H9 (cell line): ENCODE data around the gene PITPNM2. TPM values are rescaled to one million over a fixed set of nuclear protein-coding genes. Genes with fewer than 3 reads are reported as not detected.

ENCODE experiments used
- DNase-seq: peaks from one replicate; pipeline ENCODE4 v3.0.0-alpha.2; 2017
- H2AFZ ChIP-seq: one replicate; pipeline ENCODE4 v1.6.1; 2013; ENCODE audit warnings: mild to moderate bottlenecking, low read length, control low read depth, moderate library complexity
- H2AK5ac ChIP-seq: 2 replicates; pipeline ENCODE4 v1.6.1; 2013; ENCODE audit warnings: low read length, control low read depth, mixed read lengths; ENCODE audit not compliant: insufficient read length
- H2BK120ac ChIP-seq: one replicate; pipeline ENCODE4 v1.6.1; 2013; ENCODE audit warnings: low read depth, mild to moderate bottlenecking, low read length, control low read depth, inconsistent platforms; ENCODE audit not compliant: poor library complexity, severe bottlenecking
- H2BK12ac ChIP-seq: 2 replicates; pipeline ENCODE4 v1.6.1; 2013; ENCODE audit warnings: low read length, control low read depth, mixed read lengths, low read depth; ENCODE audit not compliant: insufficient read length
- H2BK15ac ChIP-seq: 2 replicates; pipeline ENCODE4 v1.6.1; 2013; ENCODE audit warnings: low read depth, low read length, control low read depth
- H2BK20ac ChIP-seq: one replicate; pipeline ENCODE4 v1.6.1; 2013; ENCODE audit warnings: low read depth, mild to moderate bottlenecking, low read length, control low read depth, inconsistent platforms; ENCODE audit not compliant: poor library complexity, severe bottlenecking
- H2BK5ac ChIP-seq: 2 replicates; pipeline ENCODE4 v1.6.1; 2013; ENCODE audit warnings: low read length, control low read depth, mixed read lengths; ENCODE audit not compliant: insufficient read length
- H3K14ac ChIP-seq: 2 replicates; pipeline ENCODE4 v1.6.1; 2013; ENCODE audit warnings: low read length, control low read depth; ENCODE audit not compliant: insufficient read depth
- H3K18ac ChIP-seq: 2 replicates; pipeline ENCODE4 v1.6.1; 2013; ENCODE audit warnings: low read depth, mild to moderate bottlenecking, mixed read lengths, low read length, control low read depth; ENCODE audit not compliant: insufficient read length
- H3K23ac ChIP-seq: 2 replicates; pipeline ENCODE4 v1.6.1; 2013; ENCODE audit warnings: low read length, control low read depth, mixed read lengths, low read depth; ENCODE audit not compliant: insufficient read length
- H3K23me2 ChIP-seq: 2 replicates; pipeline ENCODE4 v1.6.1; 2013; ENCODE audit warnings: low read depth, mild to moderate bottlenecking, mixed read lengths, low read length, control low read depth; ENCODE audit not compliant: insufficient read length, poor library complexity, severe bottlenecking
- H3K27ac ChIP-seq: 2 replicates; pipeline ENCODE4 v1.5.1; 2013; ENCODE audit warnings: low read length, control low read depth, mixed read lengths, low read depth; ENCODE audit not compliant: insufficient read length
- H3K27me3 ChIP-seq: 2 replicates; pipeline ENCODE4 v1.6.1; 2013; ENCODE audit warnings: low read length, control low read depth, inconsistent platforms; ENCODE audit not compliant: insufficient read depth
- H3K4ac ChIP-seq: 2 replicates; pipeline ENCODE4 v1.6.1; 2013; ENCODE audit warnings: low read depth, mild to moderate bottlenecking, control low read depth, inconsistent platforms, low read length, moderate library complexity
- H3K4me1 ChIP-seq: 2 replicates; pipeline ENCODE4 v1.6.1; 2013; ENCODE audit warnings: low read length, control low read depth, inconsistent platforms; ENCODE audit not compliant: insufficient read depth
- H3K4me2 ChIP-seq: 2 replicates; pipeline ENCODE4 v1.6.1; 2013; ENCODE audit warnings: low read length, control low read depth, mixed read lengths; ENCODE audit not compliant: insufficient read length, insufficient read depth
- H3K56ac ChIP-seq: 2 replicates; pipeline ENCODE4 v1.6.1; 2013; ENCODE audit warnings: low read depth, mild to moderate bottlenecking, mixed read lengths, low read length, control low read depth; ENCODE audit not compliant: insufficient read length
- H3K79me1 ChIP-seq: 2 replicates; pipeline ENCODE4 v1.6.1; 2013; ENCODE audit warnings: low read depth, mild to moderate bottlenecking, moderate library complexity, low read length, control low read depth, inconsistent platforms; ENCODE audit not compliant: insufficient read depth, poor library complexity, severe bottlenecking
- H3K79me2 ChIP-seq: 2 replicates; pipeline ENCODE4 v1.6.1; 2013; ENCODE audit warnings: low read length, control low read depth, inconsistent platforms; ENCODE audit not compliant: insufficient read depth
- H3K9ac ChIP-seq: 2 replicates; pipeline ENCODE4 v1.6.1; 2013; ENCODE audit warnings: low read length, control low read depth, mixed read lengths; ENCODE audit not compliant: insufficient read length; ENCODE audit errors: extremely low read depth
- H3K9me3 ChIP-seq: one replicate; pipeline ENCODE4 v1.6.1; 2013; ENCODE audit warnings: low read depth, low read length, inconsistent platforms; ENCODE audit not compliant: control insufficient read depth
- H3T11ph ChIP-seq: one replicate; pipeline ENCODE4 v1.6.1; 2013; ENCODE audit warnings: mild to moderate bottlenecking, low read length, control low read depth, inconsistent platforms
- H4K20me1 ChIP-seq: one replicate; pipeline ENCODE4 v1.6.1; 2013; ENCODE audit not compliant: control insufficient read depth, insufficient read length, insufficient read depth
- H4K5ac ChIP-seq: 2 replicates; pipeline ENCODE4 v1.6.1; 2013; ENCODE audit warnings: low read depth, mild to moderate bottlenecking, mixed read lengths, low read length, control low read depth; ENCODE audit not compliant: insufficient read length
- H4K8ac ChIP-seq: replicated peaks from 2 replicates; pipeline ENCODE4 v1.6.1; 2013; ENCODE audit warnings: low read length, control low read depth, mixed read lengths, low read depth; ENCODE audit not compliant: insufficient read length
- H4K91ac ChIP-seq: 2 replicates; pipeline ENCODE4 v1.6.1; 2013; ENCODE audit warnings: low read depth, mild to moderate bottlenecking, moderate library complexity, mixed read lengths, low read length, control low read depth; ENCODE audit not compliant: insufficient read length
- H3K27ac Mint-ChIP-seq, 3 experiments: 2 replicates in 2 of 3; 3 replicates in 1 of 3; pipeline ENCODE4 v1.8.0; 2020 to 2021; ENCODE audit warnings: mixed read lengths in 3 of 3, mild to moderate bottlenecking in 1 of 3, moderate library complexity in 1 of 3
- H3K27me3 Mint-ChIP-seq: 2 replicates; pipeline ENCODE4 v1.8.0; 2021; ENCODE audit warnings: low read depth, mild to moderate bottlenecking, moderate library complexity, mixed read lengths
- H3K36me3 Mint-ChIP-seq, 3 experiments: 2 replicates in 2 of 3; 3 replicates in 1 of 3; pipeline ENCODE4 v1.8.0; 2020 to 2021; ENCODE audit warnings: low read depth in 3 of 3, mixed read lengths in 3 of 3; ENCODE audit not compliant: insufficient read depth in 1 of 3
- H3K4me1 Mint-ChIP-seq, 2 experiments: 2 replicates each; pipeline ENCODE4 v1.8.0; 2020; ENCODE audit warnings: mixed read lengths in 2 of 2
- H3K4me3 Mint-ChIP-seq, 2 experiments: 2 replicates in 1 of 2; 3 replicates in 1 of 2; pipeline ENCODE4 v1.8.0; 2020 to 2021; ENCODE audit warnings: mild to moderate bottlenecking in 2 of 2, mixed read lengths in 2 of 2, moderate library complexity in 1 of 2
- H3K9me3 Mint-ChIP-seq, 2 experiments: 2 replicates in 1 of 2; 3 replicates in 1 of 2; pipeline ENCODE4 v1.8.0; 2020; ENCODE audit warnings: mild to moderate bottlenecking in 2 of 2, mixed read lengths in 2 of 2, moderate library complexity in 1 of 2
- CTCF ChIP-seq: fragments of 200-600 bp; sonication (generic); conservative IDR thresholded peaks from 3 replicates; pipeline ENCODE4 v1.8.0; 2021; ENCODE audit warnings: antibody characterized with exemption, mild to moderate bottlenecking
- WGBS: extraction: QIAGEN DNeasy Blood & Tissue Kit; methylation state at CpG from one replicate; pipeline ENCODE4 v1.1.7; 2013; ENCODE audit warnings: missing lambda C conversion rate, low lambda C conversion rate, mixed read lengths; ENCODE audit not compliant: insufficient read length; ENCODE audit errors: extremely low coverage; 5-methylcytosine and 5-hydroxymethylcytosine counted together
- total RNA-seq: library from RNA; stranded (reverse); gene quantifications from 2 replicates; pipeline ENCODE4 v1.2.1, GENCODE V29; 2021

The PITPNM2 gene
- total RNA-seq, 1 experiment from 2014 or later = 1.2 TPM

DNA sequence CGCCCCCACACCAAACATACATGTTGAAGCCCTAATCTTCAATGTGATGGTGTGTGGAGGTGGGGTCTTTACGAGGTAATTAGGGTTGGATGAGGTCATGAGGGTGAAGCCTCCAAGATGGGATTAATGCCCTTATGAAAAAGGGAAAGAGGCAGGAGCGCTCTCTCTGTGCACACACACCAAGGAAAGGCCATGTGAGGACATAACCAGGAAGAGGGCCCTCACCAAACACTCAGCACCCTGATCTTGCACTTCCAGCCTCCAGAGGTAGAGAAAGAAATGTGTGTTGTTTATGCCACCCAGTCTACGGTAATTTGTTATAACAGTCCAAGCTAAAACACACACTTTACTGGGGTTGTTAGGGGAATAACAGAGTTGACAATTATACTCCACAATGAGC lies 14.6 kb upstream of the PITPNM2 start:
- WGBS = no CpG with 5 or more reads among the region's 4 CpGs

More for the DNA sequence above, 14.6 kb upstream of the PITPNM2 start:
- Mint-ChIP-seq H3K4me1 (peaks cover 7 to 10% of the 10 kb centered on the region in 2 experiments), H3K36me3 (peaks cover 3 to 56% (median 54%) of the 10 kb centered on the region in 3 experiments; a peak in 6 of 7 replicates), H3K27ac (peak overlapping the region in 2 of 3 experiments; percentile 42 to 44; a peak in 3 of 7 replicates), H3K9me3 (no peaks in the 10 kb centered on the region), H3K27me3 (no peaks in the 10 kb centered on the region), H3K4me3 (no peak overlapping the region)
- Histone ChIP-seq H3K4me1 (no peaks in the 10 kb centered on the region; the same call in 1 of the 2 replicates), H3T11ph (no peak overlapping the region), H3K79me2 (no peaks in the 10 kb centered on the region), H2AFZ (no peak overlapping the region), H3K27ac (no peak overlapping the region), H3K79me1 (no peaks in the 10 kb centered on the region), H3K27me3 (no peaks in the 10 kb centered on the region), H3K4me2 (no peak overlapping the region), H3K56ac (no peak overlapping the region), H3K23me2 (no peaks in the 10 kb centered on the region), H3K23ac (no peak overlapping the region), H3K4ac (no peak overlapping the region), H3K9ac (no peak overlapping the region), H3K18ac (no peak overlapping the region), H2BK15ac (no peak overlapping the region), H4K8ac (no peak overlapping the region), H2BK120ac (no peak overlapping the region), H2BK5ac (no peak overlapping the region), H2BK12ac (no peak overlapping the region), H2BK20ac (no peak overlapping the region), H4K20me1 (no peaks in the 10 kb centered on the region), H3K14ac (no peak overlapping the region), H4K5ac (no peak overlapping the region), H3K9me3 (no peaks in the 10 kb centered on the region), H4K91ac (no peak overlapping the region), H2AK5ac (no peak overlapping the region)
- no peak for TF ChIP-seq CTCF
- DNase-seq = no peak
